HEK293 (cell line): Measurements from ENCODE around the gene COPG1.
A peak's percentile ranks its signal among the peaks of the same experiment; 100 is the strongest.

ENCODE experiments used
- CTCF ChIA-PET: fragments of 350-600 bp; formaldehyde crosslinking; extraction: SDS; loops from one replicate; lab custom pipeline; 2021; ENCODE audit warnings: antibody characterized with exemption; lab: Yijun Ruan, JAX
- POLR2A ChIA-PET: fragments of 300-600 bp; formaldehyde crosslinking; extraction: SDS; loops from one replicate; lab custom pipeline; 2020; ENCODE audit warnings: antibody characterized with exemption, inconsistent platforms; lab: Yijun Ruan, JAX
- H3K27ac ChIP-seq: fragments of 200-500 bp; sonication (Bioruptor generic); 2 replicates; pipeline ENCODE4 v1.5.1; 2014; ENCODE audit warnings: low read depth, low read length, control low read depth, inconsistent platforms; ENCODE audit errors: extremely low read depth
- H3K36me3 ChIP-seq, 2 experiments: fragments of 200-500 bp in 1 of 2; sonication (Bioruptor generic) in 1 of 2; 1 replicate in 1 of 2; 2 replicates in 1 of 2; pipeline ENCODE4 v1.5.1; 2014 to 2017; ENCODE audit warnings: inconsistent platforms in 2 of 2, low read length in 2 of 2; ENCODE audit not compliant: control insufficient read depth in 2 of 2, insufficient read depth in 1 of 2
- H3K4me1 ChIP-seq: fragments of 200-500 bp; sonication (Bioruptor generic); 2 replicates; pipeline ENCODE4 v1.5.1; 2014; ENCODE audit warnings: mild to moderate bottlenecking, low read length, inconsistent platforms; ENCODE audit not compliant: control insufficient read depth, insufficient read depth
- H3K4me3 ChIP-seq: 2 replicates; pipeline ENCODE4 v1.5.1; 2011; ENCODE audit warnings: low read depth, mild to moderate bottlenecking, control low read depth, low read length, moderate library complexity
- H3K9me3 ChIP-seq: fragments of 200-500 bp; sonication (Bioruptor generic); 2 replicates; pipeline ENCODE4 v1.5.1; 2014; ENCODE audit warnings: low read depth, low read length, inconsistent platforms; ENCODE audit not compliant: control insufficient read depth, insufficient read depth
- EGR2 ChIP-seq: fragments of 450-650 bp; formaldehyde crosslinking; IDR thresholded peaks from 2 replicates; pipeline ENCODE4 v1.5.1; 2016; ENCODE audit warnings: low read depth, missing biosample characterization, missing genetic modification characterization
- ZFHX2 ChIP-seq: fragments of 450-650 bp; formaldehyde crosslinking; conservative IDR thresholded peaks from 2 replicates; pipeline ENCODE4 v1.5.1; 2016; ENCODE audit warnings: missing biosample characterization, missing genetic modification characterization
- ZFP69B ChIP-seq: fragments of 450-650 bp; formaldehyde crosslinking; IDR thresholded peaks from 2 replicates; pipeline ENCODE4 v1.5.1; 2016; ENCODE audit warnings: missing biosample characterization, missing genetic modification characterization
- ZNF112 ChIP-seq: fragments of 450-650 bp; formaldehyde crosslinking; IDR thresholded peaks from 2 replicates; pipeline ENCODE4 v1.5.0; 2017; ENCODE audit warnings: missing biosample characterization, missing genetic modification characterization
- ZNF184 ChIP-seq: fragments of 450-650 bp; IDR thresholded peaks from 2 replicates; pipeline ENCODE4 v1.5.1; 2018; ENCODE audit warnings: missing biosample characterization, mild to moderate bottlenecking, missing genetic modification characterization
- ZNF23 ChIP-seq: fragments of 450-650 bp; formaldehyde crosslinking; IDR thresholded peaks from 2 replicates; pipeline ENCODE4 v1.5.1; 2016; ENCODE audit warnings: missing biosample characterization, missing genetic modification characterization, borderline replicate concordance
- ZNF354C ChIP-seq: fragments of 450-650 bp; formaldehyde crosslinking; IDR thresholded peaks from 2 replicates; pipeline ENCODE4 v1.5.1; 2016; ENCODE audit warnings: missing biosample characterization, missing genetic modification characterization, low read depth, borderline replicate concordance
- ZNF366 ChIP-seq: fragments of 450-650 bp; formaldehyde crosslinking; conservative IDR thresholded peaks from 2 replicates; pipeline ENCODE4 v1.5.1; 2016; ENCODE audit warnings: missing biosample characterization, missing genetic modification characterization
- ZNF404 ChIP-seq: fragments of 450-650 bp; formaldehyde crosslinking; IDR thresholded peaks from 2 replicates; pipeline ENCODE4 v1.5.1; 2017; ENCODE audit warnings: missing biosample characterization, missing genetic modification characterization
- ZNF629 ChIP-seq: fragments of 450-650 bp; formaldehyde crosslinking; IDR thresholded peaks from 2 replicates; pipeline ENCODE4 v1.5.1; 2017; ENCODE audit warnings: missing biosample characterization, missing genetic modification characterization
- TF ChIP-seq, protein P1 (sequence below): fragments of 450-650 bp; formaldehyde crosslinking; IDR thresholded peaks from 2 replicates; pipeline ENCODE4 v1.5.1; 2016; ENCODE audit warnings: missing biosample characterization, missing genetic modification characterization
- TF ChIP-seq, protein P2 (sequence below): fragments of 450-650 bp; IDR thresholded peaks from 2 replicates; pipeline ENCODE4 v1.5.1; 2018; ENCODE audit warnings: missing biosample characterization, mild to moderate bottlenecking, missing genetic modification characterization
- TF ChIP-seq, protein P3 (sequence below): fragments of 450-650 bp; formaldehyde crosslinking; conservative IDR thresholded peaks from 2 replicates; pipeline ENCODE4 v1.5.1; 2016; ENCODE audit warnings: low read depth, missing biosample characterization, missing genetic modification characterization
- TF ChIP-seq, protein P4 (sequence below): fragments of 450-650 bp; formaldehyde crosslinking; IDR thresholded peaks from 2 replicates; pipeline ENCODE4 v1.5.1; 2016; ENCODE audit warnings: missing biosample characterization, missing genetic modification characterization

COPG1 gene

DNA sequence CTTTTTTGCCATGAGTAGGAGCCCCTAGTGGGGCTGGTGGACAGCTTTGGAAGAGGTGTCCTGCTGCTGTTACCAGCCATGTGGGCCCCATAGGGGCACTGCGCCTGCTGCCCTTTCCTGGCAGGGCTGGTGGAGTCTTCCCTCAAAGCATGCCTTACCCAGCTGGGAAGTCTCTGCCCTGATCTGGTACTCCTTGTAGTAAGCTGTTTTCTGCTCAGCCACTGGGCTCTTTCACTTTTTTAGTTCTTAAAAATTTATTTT, 55.5 kb downstream of the COPG1 start:
- CTCF ChIA-PET = no interaction called here
- H3K4me1 ChIP-seq = no peaks in the 10 kb centered on the region
- peaks cover 8 to 66% of the 10 kb centered on the region in 2 experiments; a peak in 2 of 3 replicates for H3K36me3 ChIP-seq
- POLR2A ChIA-PET = interaction anchor here (1.1 kb wide), 1 partner anchor 9 kb away, joined by 3 read pairs; no protein-coding TSS in a partner anchor
- no peak overlapping the region for H3K4me3 ChIP-seq
- no peak for TF ChIP-seq ZNF629 (tag by site-specific recombination)
- TF ChIP-seq, protein P1, sequence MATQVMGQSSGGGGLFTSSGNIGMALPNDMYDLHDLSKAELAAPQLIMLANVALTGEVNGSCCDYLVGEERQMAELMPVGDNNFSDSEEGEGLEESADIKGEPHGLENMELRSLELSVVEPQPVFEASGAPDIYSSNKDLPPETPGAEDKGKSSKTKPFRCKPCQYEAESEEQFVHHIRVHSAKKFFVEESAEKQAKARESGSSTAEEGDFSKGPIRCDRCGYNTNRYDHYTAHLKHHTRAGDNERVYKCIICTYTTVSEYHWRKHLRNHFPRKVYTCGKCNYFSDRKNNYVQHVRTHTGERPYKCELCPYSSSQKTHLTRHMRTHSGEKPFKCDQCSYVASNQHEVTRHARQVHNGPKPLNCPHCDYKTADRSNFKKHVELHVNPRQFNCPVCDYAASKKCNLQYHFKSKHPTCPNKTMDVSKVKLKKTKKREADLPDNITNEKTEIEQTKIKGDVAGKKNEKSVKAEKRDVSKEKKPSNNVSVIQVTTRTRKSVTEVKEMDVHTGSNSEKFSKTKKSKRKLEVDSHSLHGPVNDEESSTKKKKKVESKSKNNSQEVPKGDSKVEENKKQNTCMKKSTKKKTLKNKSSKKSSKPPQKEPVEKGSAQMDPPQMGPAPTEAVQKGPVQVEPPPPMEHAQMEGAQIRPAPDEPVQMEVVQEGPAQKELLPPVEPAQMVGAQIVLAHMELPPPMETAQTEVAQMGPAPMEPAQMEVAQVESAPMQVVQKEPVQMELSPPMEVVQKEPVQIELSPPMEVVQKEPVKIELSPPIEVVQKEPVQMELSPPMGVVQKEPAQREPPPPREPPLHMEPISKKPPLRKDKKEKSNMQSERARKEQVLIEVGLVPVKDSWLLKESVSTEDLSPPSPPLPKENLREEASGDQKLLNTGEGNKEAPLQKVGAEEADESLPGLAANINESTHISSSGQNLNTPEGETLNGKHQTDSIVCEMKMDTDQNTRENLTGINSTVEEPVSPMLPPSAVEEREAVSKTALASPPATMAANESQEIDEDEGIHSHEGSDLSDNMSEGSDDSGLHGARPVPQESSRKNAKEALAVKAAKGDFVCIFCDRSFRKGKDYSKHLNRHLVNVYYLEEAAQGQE = no peak
- TF ChIP-seq, protein P2, sequence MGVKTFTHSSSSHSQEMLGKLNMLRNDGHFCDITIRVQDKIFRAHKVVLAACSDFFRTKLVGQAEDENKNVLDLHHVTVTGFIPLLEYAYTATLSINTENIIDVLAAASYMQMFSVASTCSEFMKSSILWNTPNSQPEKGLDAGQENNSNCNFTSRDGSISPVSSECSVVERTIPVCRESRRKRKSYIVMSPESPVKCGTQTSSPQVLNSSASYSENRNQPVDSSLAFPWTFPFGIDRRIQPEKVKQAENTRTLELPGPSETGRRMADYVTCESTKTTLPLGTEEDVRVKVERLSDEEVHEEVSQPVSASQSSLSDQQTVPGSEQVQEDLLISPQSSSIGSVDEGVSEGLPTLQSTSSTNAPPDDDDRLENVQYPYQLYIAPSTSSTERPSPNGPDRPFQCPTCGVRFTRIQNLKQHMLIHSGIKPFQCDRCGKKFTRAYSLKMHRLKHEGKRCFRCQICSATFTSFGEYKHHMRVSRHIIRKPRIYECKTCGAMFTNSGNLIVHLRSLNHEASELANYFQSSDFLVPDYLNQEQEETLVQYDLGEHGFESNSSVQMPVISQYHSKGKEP (tag by site-specific recombination) = no peak
- no peak for TF ChIP-seq ZNF184 (tag by site-specific recombination)
- no peak for TF ChIP-seq ZFP69B
- TF ChIP-seq, protein P3, sequence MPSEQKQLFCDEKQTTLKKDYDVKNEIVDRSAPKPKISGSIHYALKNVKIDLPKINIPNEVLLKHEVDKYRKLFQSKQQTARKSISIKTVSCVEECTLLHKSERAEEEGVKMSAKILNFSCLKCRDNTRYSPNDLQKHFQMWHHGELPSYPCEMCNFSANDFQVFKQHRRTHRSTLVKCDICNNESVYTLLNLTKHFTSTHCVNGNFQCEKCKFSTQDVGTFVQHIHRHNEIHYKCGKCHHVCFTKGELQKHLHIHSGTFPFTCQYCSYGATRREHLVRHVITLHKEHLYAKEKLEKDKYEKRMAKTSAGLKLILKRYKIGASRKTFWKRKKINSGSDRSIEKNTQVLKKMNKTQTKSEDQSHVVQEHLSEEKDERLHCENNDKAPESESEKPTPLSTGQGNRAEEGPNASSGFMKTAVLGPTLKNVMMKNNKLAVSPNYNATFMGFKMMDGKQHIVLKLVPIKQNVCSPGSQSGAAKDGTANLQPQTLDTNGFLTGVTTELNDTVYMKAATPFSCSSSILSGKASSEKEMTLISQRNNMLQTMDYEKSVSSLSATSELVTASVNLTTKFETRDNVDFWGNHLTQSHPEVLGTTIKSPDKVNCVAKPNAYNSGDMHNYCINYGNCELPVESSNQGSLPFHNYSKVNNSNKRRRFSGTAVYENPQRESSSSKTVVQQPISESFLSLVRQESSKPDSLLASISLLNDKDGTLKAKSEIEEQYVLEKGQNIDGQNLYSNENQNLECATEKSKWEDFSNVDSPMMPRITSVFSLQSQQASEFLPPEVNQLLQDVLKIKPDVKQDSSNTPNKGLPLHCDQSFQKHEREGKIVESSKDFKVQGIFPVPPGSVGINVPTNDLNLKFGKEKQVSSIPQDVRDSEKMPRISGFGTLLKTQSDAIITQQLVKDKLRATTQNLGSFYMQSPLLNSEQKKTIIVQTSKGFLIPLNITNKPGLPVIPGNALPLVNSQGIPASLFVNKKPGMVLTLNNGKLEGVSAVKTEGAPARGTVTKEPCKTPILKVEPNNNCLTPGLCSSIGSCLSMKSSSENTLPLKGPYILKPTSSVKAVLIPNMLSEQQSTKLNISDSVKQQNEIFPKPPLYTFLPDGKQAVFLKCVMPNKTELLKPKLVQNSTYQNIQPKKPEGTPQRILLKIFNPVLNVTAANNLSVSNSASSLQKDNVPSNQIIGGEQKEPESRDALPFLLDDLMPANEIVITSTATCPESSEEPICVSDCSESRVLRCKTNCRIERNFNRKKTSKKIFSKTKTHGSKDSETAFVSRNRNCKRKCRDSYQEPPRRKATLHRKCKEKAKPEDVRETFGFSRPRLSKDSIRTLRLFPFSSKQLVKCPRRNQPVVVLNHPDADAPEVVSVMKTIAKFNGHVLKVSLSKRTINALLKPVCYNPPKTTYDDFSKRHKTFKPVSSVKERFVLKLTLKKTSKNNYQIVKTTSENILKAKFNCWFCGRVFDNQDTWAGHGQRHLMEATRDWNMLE (tag by site-specific recombination) = no peak
- no peak for TF ChIP-seq ZNF354C
- TF ChIP-seq ZNF366 = no peak
- no peak for TF ChIP-seq ZNF23 (tag by site-specific recombination)
- TF ChIP-seq, protein P4, sequence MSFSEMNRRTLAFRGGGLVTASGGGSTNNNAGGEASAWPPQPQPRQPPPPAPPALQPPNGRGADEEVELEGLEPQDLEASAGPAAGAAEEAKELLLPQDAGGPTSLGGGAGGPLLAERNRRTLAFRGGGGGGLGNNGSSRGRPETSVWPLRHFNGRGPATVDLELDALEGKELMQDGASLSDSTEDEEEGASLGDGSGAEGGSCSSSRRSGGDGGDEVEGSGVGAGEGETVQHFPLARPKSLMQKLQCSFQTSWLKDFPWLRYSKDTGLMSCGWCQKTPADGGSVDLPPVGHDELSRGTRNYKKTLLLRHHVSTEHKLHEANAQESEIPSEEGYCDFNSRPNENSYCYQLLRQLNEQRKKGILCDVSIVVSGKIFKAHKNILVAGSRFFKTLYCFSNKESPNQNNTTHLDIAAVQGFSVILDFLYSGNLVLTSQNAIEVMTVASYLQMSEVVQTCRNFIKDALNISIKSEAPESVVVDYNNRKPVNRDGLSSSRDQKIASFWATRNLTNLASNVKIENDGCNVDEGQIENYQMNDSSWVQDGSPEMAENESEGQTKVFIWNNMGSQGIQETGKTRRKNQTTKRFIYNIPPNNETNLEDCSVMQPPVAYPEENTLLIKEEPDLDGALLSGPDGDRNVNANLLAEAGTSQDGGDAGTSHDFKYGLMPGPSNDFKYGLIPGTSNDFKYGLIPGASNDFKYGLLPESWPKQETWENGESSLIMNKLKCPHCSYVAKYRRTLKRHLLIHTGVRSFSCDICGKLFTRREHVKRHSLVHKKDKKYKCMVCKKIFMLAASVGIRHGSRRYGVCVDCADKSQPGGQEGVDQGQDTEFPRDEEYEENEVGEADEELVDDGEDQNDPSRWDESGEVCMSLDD (tag by site-specific recombination) = no peak
- TF ChIP-seq ZNF112 (tag by site-specific recombination) = no peak
- TF ChIP-seq, all 188 proteins: peak for 0
- no peak overlapping the region for H3K27ac ChIP-seq
- H3K9me3 ChIP-seq = no peaks in the 10 kb centered on the region

DNA sequence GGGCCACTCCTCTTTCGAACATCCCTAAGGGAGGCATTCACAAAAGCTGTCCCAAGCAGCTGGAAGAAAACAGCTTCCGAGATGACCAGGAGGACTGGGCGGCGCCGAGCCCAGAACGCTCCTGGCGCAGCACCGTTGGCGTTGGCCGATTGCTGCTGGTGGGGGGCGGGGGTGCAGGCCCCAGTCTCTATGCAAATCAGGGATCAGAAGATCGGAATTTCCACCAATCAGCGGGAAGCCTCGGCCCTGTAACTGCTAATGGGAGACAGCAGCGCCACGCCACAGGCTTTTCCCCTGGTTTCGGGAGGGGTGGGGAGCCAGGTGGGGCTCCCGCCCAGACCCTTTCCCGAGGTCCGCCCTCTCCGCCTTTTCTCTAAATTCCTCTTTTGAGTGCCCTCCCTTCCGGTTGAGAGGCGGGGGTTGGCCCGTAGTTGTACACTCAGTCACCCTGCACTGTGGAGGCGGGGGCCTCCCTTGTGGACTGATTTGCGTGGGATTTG, 56.2 kb downstream of the COPG1 start:
- POLR2A ChIA-PET = interaction anchor here (1.1 kb wide), 1 partner anchor 8 kb away, joined by 3 read pairs; no protein-coding TSS in a partner anchor
- no peak overlapping the region for H3K27ac ChIP-seq
- peak; percentile 40; the same call in 1 of the 2 replicates for TF ChIP-seq EGR2 (tag by site-specific recombination)
- TF ChIP-seq ZNF404 (tag by site-specific recombination) = no peak
- peak; percentile 42; the same call in 1 of the 2 replicates for TF ChIP-seq ZFHX2
- TF ChIP-seq, protein P1 = no peak
- TF ChIP-seq, all 188 proteins: peak for 2
- Histone ChIP-seq H3K36me3 (peaks cover 8 to 61% of the 10 kb centered on the region in 2 experiments; a peak in 2 of 3 replicates), H3K4me1 (no peaks in the 10 kb centered on the region), H3K4me3 (no peak overlapping the region), H3K9me3 (no peaks in the 10 kb centered on the region)
- CTCF ChIA-PET = no interaction called here
